ENCODE results near the gene FAM131C. TPM values are rescaled to one million over a fixed set of nuclear protein-coding genes. Genes with fewer than 3 reads are reported as not detected.

The FAM131C gene
- total and polyA plus RNA-seq, 10 of the 15 experiments (the other 5 are each of a cell fraction or from before 2014, with no cell fraction given), result 0.03 TPM; not detected in 9

- no peaks in the 10 kb centered on the region; a peak in 1 of 4 replicates for H3K27me3 ChIP-seq (replicated peaks in 1 of 2; ENCODE audit: control insufficient read depth in 2 of 2, insufficient read depth in 2 of 2, low read length in 1 of 2)
- TF ChIP-seq STAT1 (conservative IDR thresholded peaks at IDR 0.05) (no peak), RELB (IDR thresholded peaks at IDR 0.05; ENCODE audit: low read depth) (no peak), NKRF (conservative IDR thresholded peaks at IDR 0.05) (no peak), BMI1 (IDR thresholded peaks at IDR 0.05; ENCODE audit: borderline replicate concordance) (no peak), BCL11A (IDR thresholded peaks at IDR 0.05; ENCODE audit: low read depth, low read length) (no peak), SREBF1 (IDR thresholded peaks at IDR 0.05; ENCODE audit: low read length) (no peak), CREM (IDR thresholded peaks at IDR 0.05; ENCODE audit: low read depth) (no peak), ZNF274 (IDR thresholded peaks at IDR 0.05; ENCODE audit: insufficient read depth, insufficient read length) (no peak), SREBF2 (IDR thresholded peaks at IDR 0.05; ENCODE audit: low read length) (no peak), PML (IDR thresholded peaks at IDR 0.05; ENCODE audit: low read length) (no peak), SMC3 (IDR thresholded peaks at IDR 0.05; ENCODE audit: borderline replicate concordance, low read length) (no peak), MEF2A (IDR thresholded peaks at IDR 0.05; ENCODE audit: insufficient read depth, low read depth, low read length) (no peak), ZBED1 (IDR thresholded peaks at IDR 0.05; ENCODE audit: borderline replicate concordance) (no peak), NR2C2 (IDR thresholded peaks at IDR 0.05; ENCODE audit: borderline replicate concordance, control insufficient read depth, insufficient read length, low read depth) (no peak), ZNF217 (IDR thresholded peaks at IDR 0.05) (no peak), RFX5 (IDR thresholded peaks at IDR 0.05; ENCODE audit: low read depth, low read length) (no peak), RBBP5 (conservative IDR thresholded peaks at IDR 0.05) (no peak), YBX1 (IDR thresholded peaks at IDR 0.05) (no peak)
- H3K4me3 ChIP-seq, result no peak overlapping the region
- no TSS peak for BruUV-seq (replicated peaks)
- CTCF ChIA-PET, result interaction anchor here (1.0 kb wide), 1 partner anchor 10 kb away, joined by 4 read pairs; no protein-coding TSS in a partner anchor
- intact Hi-C loops (cut with micrococcal nuclease; ENCODE audit: unreplicated experiment) (no loop called here), in situ Hi-C loops (cut with MboI) (no loop called here)
- ATAC-seq (no peak), FAIRE-seq (no peak), DNase-seq (ENCODE audit: low read depth, low spot score) (no peak)
- SMC1A ChIA-PET (ENCODE audit: uncharacterized antibody, unreplicated experiment), result no interaction called here
- no peaks in the 10 kb centered on the region for H4K20me1 ChIP-seq (ENCODE audit: control insufficient read depth, insufficient read depth)
- 37% methylated on average over 9 of the region's 9 CpGs for WGBS (ENCODE audit: insufficient coverage, insufficient replicate concordance, low lambda C conversion rate, missing lambda C conversion rate)
- RAD21 ChIA-PET (ENCODE audit: unreplicated experiment), result interaction anchor here (1.6 kb wide), 1 partner anchor 10 kb away, joined by 5 read pairs; no protein-coding TSS in a partner anchor
- H3K9ac ChIP-seq (ENCODE audit: control insufficient read depth, insufficient read depth, low read length), result no peak overlapping the region
- POLR2A ChIA-PET, result no interaction called here
- no peak overlapping the region for H3K27ac ChIP-seq (ENCODE audit: control insufficient read depth, insufficient read depth)
- H3K36me3 ChIP-seq (ENCODE audit: control insufficient read depth in 2 of 2, insufficient read depth in 2 of 2, low read length in 1 of 2), result no peaks in the 10 kb centered on the region
- no peaks in the 10 kb centered on the region for H3K79me2 ChIP-seq (ENCODE audit: control insufficient read depth, insufficient read depth, low read length)
- H2AFZ ChIP-seq (ENCODE audit: control insufficient read depth, low read depth, low read length), result no peak overlapping the region
- no peaks in the 10 kb centered on the region for H3K4me1 ChIP-seq (ENCODE audit: control insufficient read depth, insufficient read depth, low read length)
- H3K9me3 ChIP-seq (replicated peaks; ENCODE audit: control insufficient read depth, insufficient read depth, low read length), result no peaks in the 10 kb centered on the region
- H3K4me2 ChIP-seq (ENCODE audit: control insufficient read depth, insufficient read depth), result no peak overlapping the region
Measured at GRCh38 chr1:16088996-16089395, 15.5 kb upstream of the FAM131C start.

Data from GM12878 (cell line).